NCI-H226 (cell line): Measurements from ENCODE around the gene BFSP2.

Experiments
- DNase-seq: peaks from one replicate; pipeline ENCODE4 v3.0.0-alpha.2; 2015

The BFSP2 gene

DNA sequence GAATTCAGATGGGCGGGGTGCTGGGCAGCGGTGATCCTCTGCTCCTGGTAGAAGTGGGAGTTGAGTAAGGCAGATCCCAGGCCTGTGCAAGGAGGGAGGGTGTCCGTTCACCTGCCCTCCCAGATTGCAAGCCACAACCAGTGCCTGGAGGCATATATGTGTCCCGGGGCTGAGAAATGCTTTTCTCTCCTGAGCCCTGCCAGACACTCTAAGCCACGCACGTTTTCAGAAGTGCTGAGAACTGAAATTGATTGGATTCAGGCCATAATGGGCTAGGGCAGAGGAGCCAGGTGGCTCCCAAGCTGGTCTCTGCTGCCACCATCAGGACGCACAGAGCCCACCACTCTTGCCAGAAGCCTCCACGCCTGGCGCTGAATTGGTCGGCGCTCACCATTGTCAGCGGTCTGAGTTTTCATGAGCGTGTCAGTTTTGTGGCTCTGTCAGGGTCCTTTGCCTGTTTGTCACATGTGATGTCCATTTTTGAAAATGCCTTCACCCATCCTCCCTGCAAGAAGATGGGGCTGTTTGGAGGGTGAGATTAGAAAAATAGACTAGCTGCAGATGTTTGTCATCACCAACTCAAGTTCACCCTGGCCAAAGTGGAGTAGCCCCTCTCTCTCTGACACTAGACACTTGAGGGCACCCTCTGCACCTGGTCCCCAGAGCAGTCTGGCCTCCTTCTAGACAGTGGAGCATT, 15.4 kb upstream of the BFSP2 start:
- peak; percentile 46 for DNase-seq

DNA sequence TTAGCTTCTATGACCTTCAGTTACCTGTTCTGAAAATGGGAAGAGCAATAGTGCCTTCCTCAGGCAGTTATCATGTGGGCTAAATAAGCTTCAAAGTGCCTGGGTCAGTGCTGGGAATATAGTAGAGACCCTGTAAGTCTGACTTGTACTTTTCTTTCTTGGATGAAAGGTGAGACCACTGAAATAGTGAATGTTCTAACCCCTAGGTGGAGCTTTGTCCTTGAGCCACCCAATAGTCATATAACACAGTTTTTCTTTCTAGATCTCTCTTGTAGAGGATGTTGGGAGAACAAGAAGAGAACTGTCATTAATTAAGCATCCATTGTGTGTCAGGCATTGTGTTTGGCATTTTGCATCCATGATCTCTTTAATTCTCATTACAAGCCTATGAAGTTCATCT, 13.0 kb upstream of the BFSP2 start:
- DNase-seq: no peak

- DNase-seq: no peak
Observed at GRCh38 chr3:133387341-133387740, 12.5 kb upstream of the BFSP2 start.

DNA sequence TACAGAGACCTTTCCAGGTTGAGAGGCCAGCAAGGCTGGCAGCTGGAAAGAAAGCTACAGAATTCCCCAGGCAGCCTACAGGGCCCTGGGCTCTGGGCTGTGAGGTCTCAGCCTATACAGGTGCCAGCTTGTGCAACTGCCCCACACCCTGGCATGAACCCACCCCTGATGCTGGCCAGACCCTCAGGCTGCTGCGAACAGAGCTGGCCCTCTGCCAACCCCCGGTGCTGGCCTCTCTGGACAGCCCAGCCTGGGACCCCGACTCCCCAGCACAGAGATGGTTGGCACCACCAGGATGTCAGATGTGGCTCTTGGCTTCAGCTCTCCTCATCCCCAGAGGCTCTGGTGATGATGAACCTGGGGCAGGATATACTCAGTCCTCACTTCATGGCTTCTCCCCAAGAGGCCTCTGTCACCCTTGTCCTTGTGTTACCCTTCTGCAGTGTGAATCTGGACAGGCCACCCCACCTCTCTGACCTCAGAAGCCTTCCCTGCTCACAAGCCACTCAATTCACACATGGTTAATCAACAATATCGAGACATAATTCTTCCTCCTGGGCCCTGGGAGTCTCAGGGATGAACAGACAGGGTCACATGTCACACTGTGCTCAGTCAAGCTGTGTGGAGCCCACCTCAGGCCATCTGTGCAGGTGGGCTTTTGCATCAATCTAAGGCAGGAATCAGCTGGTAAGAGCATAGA, 11.0 kb upstream of the BFSP2 start:
- no peak for DNase-seq

DNA sequence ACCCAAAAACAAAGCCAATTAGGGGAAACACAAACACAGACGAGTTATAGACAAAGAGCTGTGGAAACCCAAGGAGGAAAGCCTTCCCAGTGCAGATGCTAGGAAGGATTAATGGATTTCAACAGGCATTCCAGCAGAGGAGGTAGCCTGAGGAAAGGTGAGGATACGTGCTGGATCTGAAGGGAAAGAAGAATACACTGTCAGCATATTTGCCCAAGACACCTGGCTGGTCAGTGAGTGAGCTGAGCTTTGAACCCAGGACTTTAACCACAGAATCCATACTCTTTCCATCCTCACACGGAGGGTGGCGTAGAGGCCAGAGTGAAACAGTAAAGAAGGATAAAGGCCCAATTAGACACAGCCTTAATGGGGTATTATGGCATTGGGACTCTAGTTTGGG, 9.1 kb upstream of the BFSP2 start:
- no peak for DNase-seq

DNA sequence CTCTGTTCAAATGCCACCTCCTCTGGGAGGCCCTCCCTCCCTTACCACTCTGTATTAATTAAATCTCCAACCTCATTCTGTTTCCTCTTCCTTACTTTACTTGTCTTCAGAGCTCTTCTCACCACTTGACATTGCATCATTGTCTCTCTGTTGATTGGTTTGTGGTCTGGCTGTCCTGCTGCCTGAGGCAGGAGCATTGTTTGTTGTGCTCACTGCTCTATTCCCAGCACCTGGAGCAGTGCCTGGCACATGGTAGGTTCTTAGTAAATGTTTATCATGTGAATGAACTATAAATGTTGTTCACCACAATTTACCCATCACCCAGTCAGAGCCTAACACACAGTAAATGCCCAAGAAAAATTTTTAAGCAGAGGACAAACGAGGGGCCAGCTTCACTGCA, 6.7 kb upstream of the BFSP2 start:
- DNase-seq: no peak

DNA sequence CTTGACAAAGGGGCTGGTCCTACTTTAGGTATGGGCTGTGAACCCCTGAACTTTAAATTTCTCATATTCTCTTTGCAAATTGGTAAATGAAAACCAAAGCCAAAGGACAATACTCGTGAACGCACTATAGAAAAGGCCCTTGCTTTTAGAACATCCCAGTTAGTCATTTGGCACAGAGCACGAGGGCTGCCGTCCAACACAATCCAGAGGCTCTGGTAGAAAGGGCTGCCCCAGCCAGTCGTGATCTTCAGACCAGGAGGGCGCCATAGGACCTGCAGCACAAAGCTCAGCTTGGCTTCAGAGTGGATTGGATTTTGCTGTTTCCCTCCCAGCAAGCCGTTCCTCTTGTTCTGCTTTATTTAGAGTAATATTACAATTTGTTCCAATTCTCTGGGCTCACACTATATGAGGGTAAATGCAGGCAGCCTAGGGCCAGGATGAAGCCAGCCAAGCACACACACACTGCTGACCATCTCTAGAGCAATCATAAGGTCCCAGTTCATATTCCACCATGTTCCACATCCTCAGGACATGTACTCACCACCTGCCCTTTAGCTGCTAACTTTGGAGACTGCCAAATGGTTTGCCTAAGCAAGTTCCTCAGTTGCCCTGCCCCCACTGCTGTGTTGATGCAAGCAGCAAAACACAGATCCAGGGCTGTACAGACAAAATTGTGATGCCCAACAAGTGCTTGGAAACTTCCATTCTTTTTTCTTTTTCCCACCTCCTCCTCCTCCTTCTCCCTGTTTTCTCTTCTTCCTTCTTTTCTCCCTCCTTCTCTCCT, 6.0 kb upstream of the BFSP2 start:
- no peak for DNase-seq

GRCh38 chr3:133394561-133395311, 5.1 kb upstream of the BFSP2 start:
- DNase-seq: peak; percentile 27

DNA sequence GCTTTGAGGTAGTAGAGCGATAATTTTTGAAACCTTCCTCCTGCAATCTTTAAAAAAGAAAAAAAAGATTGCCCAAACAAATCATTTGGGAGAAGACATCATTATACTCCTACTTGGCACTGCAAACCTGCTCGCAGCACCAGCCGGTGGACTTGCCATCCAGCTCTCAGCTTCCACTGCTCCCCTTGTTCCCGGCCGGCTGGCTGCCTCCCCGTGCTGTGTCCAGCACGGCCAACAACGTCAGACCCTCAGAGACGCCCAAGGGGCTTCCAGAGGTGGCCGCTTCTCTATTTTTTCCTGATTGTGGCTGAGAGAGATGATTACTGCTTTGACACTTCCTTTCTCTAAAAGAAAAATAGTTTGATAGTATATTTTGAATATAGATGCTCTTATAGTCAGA, 3.0 kb upstream of the BFSP2 start:
- DNase-seq: no peak

- DNase-seq: peak; percentile 13
Observed at GRCh38 chr3:133401374-133402135, 1.7 kb downstream of the BFSP2 start.

DNA sequence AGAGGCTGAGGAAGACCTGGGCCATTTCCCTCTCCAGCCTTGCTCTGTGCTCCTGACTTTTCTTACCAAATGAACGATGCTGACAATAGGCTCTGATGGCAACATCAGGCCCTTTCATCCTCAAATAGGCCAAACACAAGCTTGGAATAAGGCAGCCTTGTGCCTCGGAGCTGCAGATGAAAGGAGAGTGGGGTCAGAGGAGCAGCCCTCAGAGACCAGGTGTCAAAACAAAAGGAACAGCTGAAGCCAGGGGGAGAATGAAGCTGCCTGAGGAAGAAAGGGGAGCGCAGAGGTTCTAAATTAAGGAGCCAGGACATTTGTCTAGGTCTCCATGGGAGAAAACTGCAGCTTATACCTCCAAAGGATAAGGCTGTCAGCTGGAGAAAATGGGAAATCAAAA, 5.1 kb downstream of the BFSP2 start:
- DNase-seq: no peak

- DNase-seq: no peak
Observed at GRCh38 chr3:133408366-133408765, 8.5 kb downstream of the BFSP2 start.

- no peak for DNase-seq
Observed at GRCh38 chr3:133408961-133409360, 9.1 kb downstream of the BFSP2 start.

DNA sequence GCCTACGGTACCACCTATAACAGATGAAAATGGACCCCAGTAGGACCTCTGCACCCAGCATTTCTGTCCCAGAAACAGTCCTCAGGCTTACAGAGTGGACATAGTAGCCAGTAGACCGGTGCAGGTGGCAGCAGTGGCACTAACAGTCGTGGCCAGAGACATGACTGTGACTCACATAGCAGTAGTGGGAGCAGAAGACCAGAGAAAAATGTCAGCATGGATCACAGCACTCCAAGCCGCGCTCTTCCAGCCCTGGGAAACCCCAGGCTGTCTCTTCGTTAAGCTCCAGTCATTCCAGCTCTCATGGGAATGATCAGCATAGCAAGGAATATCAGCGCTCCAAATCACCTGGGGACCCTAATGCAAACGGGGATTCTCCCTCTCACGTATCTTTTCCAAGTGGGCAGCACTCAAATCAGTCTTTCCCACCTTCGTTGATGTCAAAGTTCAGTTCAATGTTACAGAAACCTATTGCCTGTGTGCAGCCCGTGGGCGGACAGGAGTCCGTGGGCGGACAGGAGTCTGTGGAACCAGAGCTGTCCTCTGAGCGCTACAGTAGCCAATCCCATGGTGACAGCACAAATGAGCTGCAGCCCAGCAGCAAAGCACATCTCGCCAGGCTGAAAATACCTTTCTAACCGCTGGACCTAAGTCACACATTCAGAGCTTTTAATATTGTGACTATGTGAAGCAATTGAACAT, 10.5 kb downstream of the BFSP2 start:
- DNase-seq: no peak

DNA sequence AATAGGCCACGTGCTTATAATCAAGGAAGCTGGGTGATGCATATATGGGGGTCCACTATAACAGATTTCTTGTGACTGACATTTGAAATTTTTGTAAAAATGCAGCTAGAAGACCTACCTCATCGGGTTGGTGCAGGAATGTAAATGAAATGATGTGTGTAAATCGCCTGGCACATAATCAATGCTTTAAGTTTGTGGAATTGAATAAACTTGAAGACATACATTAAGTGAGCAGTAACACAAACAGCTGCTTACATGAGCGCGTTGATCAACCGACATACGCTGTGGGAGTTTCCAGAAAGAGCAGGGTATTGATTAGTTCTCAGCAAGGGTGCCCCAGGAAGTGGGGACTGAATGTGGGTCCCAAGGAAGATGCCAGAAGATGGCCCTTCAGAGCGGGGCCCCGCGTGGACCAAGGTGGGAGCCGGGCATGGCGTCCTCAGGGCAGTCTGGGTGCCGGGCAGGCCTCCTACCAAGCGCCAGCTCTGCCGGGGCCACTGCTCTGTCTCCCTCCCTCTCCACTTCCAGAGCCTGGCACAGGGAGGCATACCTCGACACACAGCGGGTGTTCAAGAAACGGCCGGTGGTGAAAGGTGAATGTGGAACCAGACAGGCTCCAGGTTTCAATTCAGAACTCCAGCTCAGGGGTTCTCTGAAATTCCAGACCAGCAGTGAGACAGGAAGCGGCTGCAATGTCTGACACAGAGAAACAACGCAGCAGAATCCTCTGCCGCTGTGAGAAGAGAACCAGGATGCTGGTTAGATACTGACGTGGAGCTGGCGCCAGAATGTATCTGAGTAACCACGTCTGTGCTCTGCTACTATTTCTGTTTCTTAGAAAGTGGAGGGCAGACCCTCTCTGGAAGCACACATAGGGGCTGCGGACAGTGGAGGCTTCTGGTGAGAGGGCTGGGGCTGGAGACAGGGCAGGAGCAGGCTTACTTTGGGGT, 12.6 kb downstream of the BFSP2 start:
- no peak for DNase-seq

- DNase-seq: no peak
Observed at GRCh38 chr3:133413161-133414020, 13.5 kb downstream of the BFSP2 start.

GRCh38 chr3:133414021-133414392, 14.2 kb downstream of the BFSP2 start:
- no peak for DNase-seq

DNA sequence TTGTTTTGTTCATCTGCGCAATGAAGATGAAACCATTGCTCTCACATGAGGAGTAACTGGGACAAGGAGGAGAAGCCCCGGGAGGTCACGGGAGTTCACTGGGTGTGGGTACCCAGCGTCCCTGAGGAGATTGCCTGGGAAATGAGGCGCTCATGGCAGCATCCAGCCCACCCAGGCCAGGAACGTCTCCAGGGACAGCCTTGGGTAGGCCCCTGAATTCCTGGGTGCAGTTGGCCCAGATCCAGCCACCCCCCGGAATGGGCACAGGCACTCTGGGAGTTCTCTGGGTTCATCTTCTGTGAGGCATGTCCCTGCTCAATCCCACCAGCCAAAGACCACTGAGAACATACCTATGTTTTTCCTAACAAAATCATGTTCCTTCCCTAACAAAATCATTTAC, 18.5 kb downstream of the BFSP2 start:
- DNase-seq: no peak

DNA sequence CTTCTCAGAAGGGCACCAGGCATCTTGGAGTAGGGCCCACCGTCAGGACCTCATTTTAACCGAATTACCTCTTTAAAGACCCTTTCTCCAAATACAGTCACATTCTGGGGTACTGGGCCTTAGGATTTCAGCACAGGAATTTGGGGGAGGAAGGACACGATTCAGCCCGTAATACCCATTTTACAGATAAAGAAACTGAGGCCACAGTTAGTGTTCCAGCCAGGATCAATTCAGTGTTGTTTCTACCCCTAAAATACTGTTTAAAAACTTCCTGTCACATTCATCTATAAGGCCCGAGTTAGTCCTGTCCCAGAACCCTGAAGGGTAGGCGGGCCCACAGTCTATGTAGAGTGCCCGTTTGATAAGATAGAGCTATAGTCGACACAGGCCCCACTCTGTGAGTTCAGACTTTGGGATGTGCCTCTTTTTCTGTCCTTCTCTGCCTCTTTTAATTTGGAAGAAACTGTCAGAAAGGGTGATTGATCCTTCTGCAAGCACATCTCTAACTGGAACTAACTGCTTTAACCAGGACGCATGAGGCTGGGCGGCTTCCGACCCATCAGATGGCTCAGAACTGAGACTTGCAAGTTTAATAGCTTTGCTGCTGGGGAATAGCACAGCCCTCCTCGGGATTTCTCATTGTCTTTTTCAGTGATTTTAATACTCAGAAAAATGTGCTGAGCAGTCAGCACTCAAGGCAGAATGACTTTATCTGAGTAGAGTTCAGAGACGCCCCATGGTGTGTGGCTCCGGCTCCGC, 19.5 kb downstream of the BFSP2 start:
- DNase-seq: no peak
